ENCODE data around the gene EIPR1.

EIPR1 gene

DNA sequence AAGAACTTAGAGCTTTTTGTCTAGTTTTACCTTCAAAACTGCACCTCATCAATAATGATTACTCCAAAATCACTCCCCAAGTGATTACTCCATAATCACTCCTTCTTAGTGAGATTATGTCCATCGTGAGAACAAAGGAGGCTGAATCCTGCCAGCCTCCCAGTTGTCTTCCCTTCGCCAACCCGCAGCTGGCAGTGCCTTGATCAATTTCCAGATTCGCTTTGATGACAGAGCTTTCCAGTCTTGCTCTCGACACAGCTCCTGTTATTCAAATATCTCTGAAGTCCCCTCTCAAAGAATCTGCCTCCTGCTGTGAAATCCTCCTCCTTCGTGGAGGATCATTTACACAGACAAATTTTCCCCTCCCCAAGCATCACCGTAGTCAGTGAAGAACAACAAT, 237.7 kb downstream of the EIPR1 start:
- Histone ChIP-seq H3K36me3 (ENCODE audit: low read depth) (no peaks in the 10 kb centered on the region), H3K9me3 (ENCODE audit: severe bottlenecking) (no peaks in the 10 kb centered on the region), H3K27me3 (ENCODE audit: insufficient read depth, poor library complexity, severe bottlenecking) (no peaks in the 10 kb centered on the region), H3K4me1 (ENCODE audit: insufficient read depth, poor library complexity, severe bottlenecking) (no peaks in the 10 kb centered on the region), H3K27ac (ENCODE audit: poor library complexity, severe bottlenecking) (no peak overlapping the region), H3K4me3 (ENCODE audit: severe bottlenecking) (no peak overlapping the region)
- no peak for ATAC-seq (ENCODE audit: low read depth)
- TF ChIP-seq, protein P1, sequence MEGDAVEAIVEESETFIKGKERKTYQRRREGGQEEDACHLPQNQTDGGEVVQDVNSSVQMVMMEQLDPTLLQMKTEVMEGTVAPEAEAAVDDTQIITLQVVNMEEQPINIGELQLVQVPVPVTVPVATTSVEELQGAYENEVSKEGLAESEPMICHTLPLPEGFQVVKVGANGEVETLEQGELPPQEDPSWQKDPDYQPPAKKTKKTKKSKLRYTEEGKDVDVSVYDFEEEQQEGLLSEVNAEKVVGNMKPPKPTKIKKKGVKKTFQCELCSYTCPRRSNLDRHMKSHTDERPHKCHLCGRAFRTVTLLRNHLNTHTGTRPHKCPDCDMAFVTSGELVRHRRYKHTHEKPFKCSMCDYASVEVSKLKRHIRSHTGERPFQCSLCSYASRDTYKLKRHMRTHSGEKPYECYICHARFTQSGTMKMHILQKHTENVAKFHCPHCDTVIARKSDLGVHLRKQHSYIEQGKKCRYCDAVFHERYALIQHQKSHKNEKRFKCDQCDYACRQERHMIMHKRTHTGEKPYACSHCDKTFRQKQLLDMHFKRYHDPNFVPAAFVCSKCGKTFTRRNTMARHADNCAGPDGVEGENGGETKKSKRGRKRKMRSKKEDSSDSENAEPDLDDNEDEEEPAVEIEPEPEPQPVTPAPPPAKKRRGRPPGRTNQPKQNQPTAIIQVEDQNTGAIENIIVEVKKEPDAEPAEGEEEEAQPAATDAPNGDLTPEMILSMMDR (IDR thresholded peaks at IDR 0.05; ENCODE audit: poor library complexity, severe bottlenecking), result no peak
- no peak for DNase-seq (ENCODE audit: low spot score)

Measured in RWPE2 (cell line).